Activated T-cell treated with anti-CD3 and anti-CD28 coated beads, Interleukin-2, amount 50 U/mL, for 4 hours (primary cell): ENCODE results near the gene WASHC2C. TPM values are rescaled to one million over a fixed set of nuclear protein-coding genes. Genes with fewer than 3 reads are reported as not detected.
"Not testable (repeated sequence)": the region's sequence is repeated elsewhere in the genome, so short reads cannot be mapped to it uniquely, and the experiment has no call there.

Experiments used
- ATAC-seq, 2 donors: fragments of 200-7000 bp; cut with Tn5 transposase; one replicate each; pipeline ENCODE4 v1.10.0; 2021
- DNase-seq: peaks from one replicate; pipeline ENCODE4 v3.0.0-alpha.2; 2020
- H3K27me3 Mint-ChIP-seq: one replicate; pipeline ENCODE4 v1.8.0; 2021; ENCODE audit warnings: low read depth, mixed read lengths
- H3K36me3 Mint-ChIP-seq: one replicate; pipeline ENCODE4 v1.8.0; 2022; ENCODE audit warnings: mixed read lengths; ENCODE audit not compliant: insufficient read depth
- H3K4me1 Mint-ChIP-seq: one replicate; pipeline ENCODE4 v1.8.0; 2021; ENCODE audit warnings: low read depth, mixed read lengths
- H3K4me3 Mint-ChIP-seq: one replicate; pipeline ENCODE4 v1.8.0; 2021; ENCODE audit warnings: mild to moderate bottlenecking, moderate library complexity, mixed read lengths
- H3K9me3 Mint-ChIP-seq: one replicate; pipeline ENCODE4 v1.8.0; 2021; ENCODE audit warnings: mixed read lengths
- total RNA-seq, 3 donors: library from RNA; stranded (reverse); gene quantifications; one replicate each; pipeline ENCODE4 v1.2.1, GENCODE V29; 2021

Gene WASHC2C
- total RNA-seq, 3 donors from 2014 or later, result 21.6 to 24.9 (median 22.5) TPM

GRCh38 chr10:45803060-45804010 lies 76.3 kb downstream of the WASHC2C start:
- ATAC-seq, result not testable (repeated sequence)

GRCh38 chr10:45804996-45805395 lies 77.9 kb downstream of the WASHC2C start:
- not testable (repeated sequence) for H3K4me3 Mint-ChIP-seq, DNase-seq, H3K9me3 Mint-ChIP-seq, ATAC-seq, H3K4me1 Mint-ChIP-seq, H3K36me3 Mint-ChIP-seq, H3K27me3 Mint-ChIP-seq

More at GRCh38 chr10:45803060-45804010, 76.3 kb downstream of the WASHC2C start:
- not testable (repeated sequence) for H3K4me3 Mint-ChIP-seq, H3K27me3 Mint-ChIP-seq, H3K36me3 Mint-ChIP-seq, H3K4me1 Mint-ChIP-seq, H3K9me3 Mint-ChIP-seq, DNase-seq

- Mint-ChIP-seq H3K4me3 (no peak overlapping the region), H3K4me1 (no peaks in the 10 kb centered on the region), H3K36me3 (no peaks in the 10 kb centered on the region), H3K9me3 (no peaks in the 10 kb centered on the region), H3K27me3 (no peaks in the 10 kb centered on the region)
- DNase-seq, result no peak
- ATAC-seq, result no peak
These were observed 82.8 kb downstream of the WASHC2C start for GRCh38 chr10:45809837-45810236.

- Mint-ChIP-seq H3K4me1 (no peaks in the 10 kb centered on the region), H3K27me3 (no peaks in the 10 kb centered on the region), H3K36me3 (no peaks in the 10 kb centered on the region), H3K4me3 (no peak overlapping the region), H3K9me3 (no peaks in the 10 kb centered on the region)
- DNase-seq, result no peak
- ATAC-seq, result no peak
These were observed 84.0 kb downstream of the WASHC2C start for GRCh38 chr10:45811075-45811474.

GRCh38 chr10:45812959-45813358 lies 85.9 kb downstream of the WASHC2C start:
- not testable (repeated sequence) for H3K9me3 Mint-ChIP-seq, ATAC-seq, H3K27me3 Mint-ChIP-seq, H3K4me1 Mint-ChIP-seq, H3K36me3 Mint-ChIP-seq, H3K4me3 Mint-ChIP-seq, DNase-seq

GRCh38 chr10:45814146-45814545 lies 87.1 kb downstream of the WASHC2C start:
- ATAC-seq, H3K36me3 Mint-ChIP-seq, H3K4me3 Mint-ChIP-seq, H3K27me3 Mint-ChIP-seq, DNase-seq, H3K4me1 Mint-ChIP-seq, H3K9me3 Mint-ChIP-seq: not testable (repeated sequence)

- H3K4me3 Mint-ChIP-seq, result no peak overlapping the region
- no peak for DNase-seq
- ATAC-seq, result no peak
- H3K36me3 Mint-ChIP-seq, result no peaks in the 10 kb centered on the region
- no peaks in the 10 kb centered on the region for H3K27me3 Mint-ChIP-seq
- no peaks in the 10 kb centered on the region for H3K9me3 Mint-ChIP-seq
- H3K4me1 Mint-ChIP-seq, result no peaks in the 10 kb centered on the region
These were observed 90.2 kb downstream of the WASHC2C start for GRCh38 chr10:45817130-45817859.

- no peaks in the 10 kb centered on the region for H3K36me3 Mint-ChIP-seq
- DNase-seq (no peak), ATAC-seq (no peak)
- H3K4me3 Mint-ChIP-seq, result no peak overlapping the region
- no peaks in the 10 kb centered on the region for H3K9me3 Mint-ChIP-seq
- no peaks in the 10 kb centered on the region for H3K4me1 Mint-ChIP-seq
- no peaks in the 10 kb centered on the region for H3K27me3 Mint-ChIP-seq
These were observed 90.8 kb downstream of the WASHC2C start for GRCh38 chr10:45817912-45818311.

- no peaks in the 10 kb centered on the region for H3K36me3 Mint-ChIP-seq
- no peaks in the 10 kb centered on the region for H3K27me3 Mint-ChIP-seq
- no peaks in the 10 kb centered on the region for H3K4me1 Mint-ChIP-seq
- H3K9me3 Mint-ChIP-seq, result no peaks in the 10 kb centered on the region
- H3K4me3 Mint-ChIP-seq, result no peak overlapping the region
- DNase-seq, result no peak
- ATAC-seq, result no peak
These were observed 92.5 kb downstream of the WASHC2C start for GRCh38 chr10:45819552-45819951.

- DNase-seq, H3K27me3 Mint-ChIP-seq, H3K4me1 Mint-ChIP-seq, H3K9me3 Mint-ChIP-seq, ATAC-seq, H3K4me3 Mint-ChIP-seq, H3K36me3 Mint-ChIP-seq: not testable (repeated sequence)
These were observed 93.2 kb downstream of the WASHC2C start for GRCh38 chr10:45820107-45820830.

GRCh38 chr10:45822918-45823317 lies 95.9 kb downstream of the WASHC2C start:
- not testable (repeated sequence) for H3K36me3 Mint-ChIP-seq, H3K4me1 Mint-ChIP-seq, H3K4me3 Mint-ChIP-seq, ATAC-seq, H3K27me3 Mint-ChIP-seq, DNase-seq, H3K9me3 Mint-ChIP-seq

Other genes starting within 250 kb of the WASHC2C start
- gene ZFAND4, start 54.5 kb upstream of the WASHC2C start, total RNA-seq, result 10 to 100 TPM; 10.6 to 14.3 (median 11.8) TPM
- gene AGAP4, start 120.2 kb downstream of the WASHC2C start, total RNA-seq, result 10 to 100 TPM in 1 of 3 donors, 1 to 10 TPM in 2; 6.7 to 15.3 (median 8.6) TPM
- 100 to 1,000 TPM; 125 to 129 (median 125) TPM for gene TIMM23, start 245.2 kb downstream of the WASHC2C start, total RNA-seq